Fibroblast of lung (primary cell): ENCODE results near the gene BYSL. TPM values are rescaled to one million over a fixed set of nuclear protein-coding genes. Genes with fewer than 3 reads are reported as not detected.

Experiments
- DNase-seq, 2 donors: peaks; one replicate each; pipeline versions ENCODE4 v3.0.0 to v3.0.0-alpha.2; 2010; ENCODE audit warnings: low read depth in 2 of 2
- H2AFZ ChIP-seq: 2 replicates; pipeline ENCODE4 v1.5.1; 2012; ENCODE audit warnings: low read length, control low read depth, inconsistent platforms
- H3K27ac ChIP-seq: 2 replicates; pipeline ENCODE4 v1.5.1; 2011; ENCODE audit warnings: low read length, control low read depth; ENCODE audit not compliant: insufficient read depth
- H3K27me3 ChIP-seq: 2 replicates; pipeline ENCODE4 v1.5.1; 2011; ENCODE audit warnings: mild to moderate bottlenecking, low read length; ENCODE audit not compliant: control insufficient read depth, insufficient read depth
- H3K36me3 ChIP-seq: 2 replicates; pipeline ENCODE4 v1.5.1; 2011; ENCODE audit warnings: low read length; ENCODE audit not compliant: control insufficient read depth, insufficient read depth
- H3K4me1 ChIP-seq: 2 replicates; pipeline ENCODE4 v1.5.1; 2011; ENCODE audit warnings: low read length; ENCODE audit not compliant: control insufficient read depth, insufficient read depth; ENCODE audit errors: extremely low read depth
- H3K4me2 ChIP-seq: 2 replicates; pipeline ENCODE4 v1.5.1; 2011; ENCODE audit warnings: low read length, control low read depth; ENCODE audit not compliant: insufficient read depth; ENCODE audit errors: extremely low read depth
- H3K4me3 ChIP-seq, 4 experiments: fragments of 200-600 bp in 1 of 4; sonication (generic) in 1 of 4; replicated peaks in 1 of 4; 2 replicates each; pipeline ENCODE4 v1.5.1; 2011 to 2016; ENCODE audit warnings: low read length in 4 of 4, low read depth in 3 of 4, mild to moderate bottlenecking in 3 of 4, control low read depth in 2 of 4, inconsistent platforms in 1 of 4, mixed read lengths in 1 of 4; ENCODE audit not compliant: insufficient read depth in 1 of 4; ENCODE audit errors: control extremely low read depth in 1 of 4
- H3K79me2 ChIP-seq: 2 replicates; pipeline ENCODE4 v1.5.1; 2012; ENCODE audit warnings: mild to moderate bottlenecking, low read length, inconsistent platforms; ENCODE audit not compliant: control insufficient read depth, insufficient read depth
- H3K9ac ChIP-seq: 2 replicates; pipeline ENCODE4 v1.5.1; 2011; ENCODE audit warnings: mild to moderate bottlenecking, low read length, control low read depth; ENCODE audit not compliant: insufficient read depth
- H3K9me3 ChIP-seq: 2 replicates; pipeline ENCODE4 v1.5.1; 2012; ENCODE audit warnings: low read depth, low read length; ENCODE audit not compliant: control insufficient read depth, insufficient read depth
- H4K20me1 ChIP-seq: 2 replicates; pipeline ENCODE4 v1.5.1; 2011; ENCODE audit warnings: low read length; ENCODE audit not compliant: control insufficient read depth, insufficient read depth; ENCODE audit errors: extremely low read depth
- EZH2 ChIP-seq: IDR thresholded peaks from 2 replicates; pipeline ENCODE4 v1.5.1; 2012; ENCODE audit warnings: low read length, control low read depth, mild to moderate bottlenecking; ENCODE audit errors: missing control alignments
- polyA plus RNA-seq, 2 donors: library from polyadenylated mRNA; depleted of rRNA in 1 of 2; stranded (reverse) in 1 of 2; unstranded in 1 of 2; fragments of >200 nt; gene quantifications; 2 replicates each; pipeline ENCODE4 v1.2.1, GENCODE V29; 2011 to 2012; ENCODE audit warnings: missing spikeins in 1 of 2
- total RNA-seq: library from RNA; depleted of rRNA; stranded (reverse); fragments of >200 nt; gene quantifications from 2 replicates; pipeline ENCODE4 v1.2.1, GENCODE V29; 2014
- TF ChIP-seq, protein P1 (sequence below), 2 donors: IDR thresholded peaks in 1 of 2; conservative IDR thresholded peaks in 1 of 2; 1 replicate in 1 of 2; 2 replicates in 1 of 2; pipeline ENCODE4 v1.5.1; 2011 to 2012; ENCODE audit warnings: low read length in 2 of 2, control low read depth in 1 of 2, inconsistent platforms in 1 of 2, low read depth in 1 of 2, mild to moderate bottlenecking in 1 of 2

BYSL gene
- total and polyA plus RNA-seq, 2 donors (not counting 1 experiment from before 2014, with no cell fraction given) = 11.3 to 13.7 TPM

GRCh38 chr6:41932378-41932777 is 11.1 kb downstream of the BYSL start:
- no peaks in the 10 kb centered on the region for H3K9me3 ChIP-seq
- no peak overlapping the region for H3K4me3 ChIP-seq
- no peaks in the 10 kb centered on the region for H3K27me3 ChIP-seq
- H2AFZ ChIP-seq = no peak overlapping the region
- no peak overlapping the region for H3K9ac ChIP-seq
- peaks cover 4% of the 10 kb centered on the region for H3K79me2 ChIP-seq
- H3K27ac ChIP-seq = no peak overlapping the region
- H4K20me1 ChIP-seq = no peaks in the 10 kb centered on the region
- no peak for DNase-seq
- TF ChIP-seq, protein P1, sequence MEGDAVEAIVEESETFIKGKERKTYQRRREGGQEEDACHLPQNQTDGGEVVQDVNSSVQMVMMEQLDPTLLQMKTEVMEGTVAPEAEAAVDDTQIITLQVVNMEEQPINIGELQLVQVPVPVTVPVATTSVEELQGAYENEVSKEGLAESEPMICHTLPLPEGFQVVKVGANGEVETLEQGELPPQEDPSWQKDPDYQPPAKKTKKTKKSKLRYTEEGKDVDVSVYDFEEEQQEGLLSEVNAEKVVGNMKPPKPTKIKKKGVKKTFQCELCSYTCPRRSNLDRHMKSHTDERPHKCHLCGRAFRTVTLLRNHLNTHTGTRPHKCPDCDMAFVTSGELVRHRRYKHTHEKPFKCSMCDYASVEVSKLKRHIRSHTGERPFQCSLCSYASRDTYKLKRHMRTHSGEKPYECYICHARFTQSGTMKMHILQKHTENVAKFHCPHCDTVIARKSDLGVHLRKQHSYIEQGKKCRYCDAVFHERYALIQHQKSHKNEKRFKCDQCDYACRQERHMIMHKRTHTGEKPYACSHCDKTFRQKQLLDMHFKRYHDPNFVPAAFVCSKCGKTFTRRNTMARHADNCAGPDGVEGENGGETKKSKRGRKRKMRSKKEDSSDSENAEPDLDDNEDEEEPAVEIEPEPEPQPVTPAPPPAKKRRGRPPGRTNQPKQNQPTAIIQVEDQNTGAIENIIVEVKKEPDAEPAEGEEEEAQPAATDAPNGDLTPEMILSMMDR (conservative IDR thresholded peaks at IDR 0.05 in 1 of 2, IDR thresholded peaks at IDR 0.05 in 1 of 2; ENCODE audit: low read depth in 1 of 2, low read length in 2 of 2) = no peak
- no peak for TF ChIP-seq EZH2
- H3K4me1 ChIP-seq = no peaks in the 10 kb centered on the region
- H3K36me3 ChIP-seq = peaks cover 31% of the 10 kb centered on the region
- H3K4me2 ChIP-seq = no peak overlapping the region

GRCh38 chr6:41934278-41935192 is 13.2 kb downstream of the BYSL start:
- Histone ChIP-seq H3K9me3 (no peaks in the 10 kb centered on the region), H3K9ac (no peak overlapping the region), H3K4me3 (no peak overlapping the region), H3K27me3 (no peaks in the 10 kb centered on the region), H2AFZ (no peak overlapping the region), H3K4me1 (peaks cover 4% of the 10 kb centered on the region), H4K20me1 (no peaks in the 10 kb centered on the region), H3K79me2 (peaks cover 23% of the 10 kb centered on the region), H3K4me2 (no peak overlapping the region), H3K27ac (no peak overlapping the region), H3K36me3 (peaks cover 35% of the 10 kb centered on the region)
- no peak for DNase-seq
- TF ChIP-seq EZH2 = no peak
- TF ChIP-seq, protein P1 (conservative IDR thresholded peaks at IDR 0.05 in 1 of 2, IDR thresholded peaks at IDR 0.05 in 1 of 2; ENCODE audit: low read depth in 1 of 2, low read length in 2 of 2) = no peak

DNA sequence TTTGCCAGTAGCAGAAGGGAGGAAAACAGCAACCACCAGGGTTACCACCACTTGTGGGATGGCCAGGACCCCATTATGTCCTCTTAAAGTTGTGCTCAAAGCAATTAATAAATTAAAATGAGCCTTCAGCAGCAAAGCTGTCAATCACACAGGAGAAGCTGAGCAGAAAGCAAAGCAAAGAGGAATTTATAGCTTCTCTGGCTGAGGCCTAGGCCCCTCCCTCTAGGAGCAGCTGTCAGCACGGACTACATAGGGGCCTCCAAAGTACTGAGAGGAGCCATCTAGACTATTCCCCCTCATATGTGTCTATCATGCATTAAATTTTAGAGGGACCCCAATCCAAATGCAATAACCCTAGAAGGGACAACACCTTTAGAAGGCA is 13.9 kb downstream of the BYSL start:
- Histone ChIP-seq H3K27ac (no peak overlapping the region), H2AFZ (no peak overlapping the region), H3K27me3 (no peaks in the 10 kb centered on the region), H3K4me1 (peaks cover 11% of the 10 kb centered on the region), H3K36me3 (peaks cover 35% of the 10 kb centered on the region), H4K20me1 (no peaks in the 10 kb centered on the region), H3K4me2 (no peak overlapping the region), H3K9ac (no peak overlapping the region), H3K9me3 (no peaks in the 10 kb centered on the region), H3K79me2 (peaks cover 29% of the 10 kb centered on the region), H3K4me3 (no peak overlapping the region)
- no peak for TF ChIP-seq EZH2
- TF ChIP-seq, protein P1 (conservative IDR thresholded peaks at IDR 0.05 in 1 of 2, IDR thresholded peaks at IDR 0.05 in 1 of 2; ENCODE audit: low read depth in 1 of 2, low read length in 2 of 2) = no peak
- no peak for DNase-seq
